ENCODE measurements around the gene BZW1.
A peak's percentile ranks its signal among the peaks of the same experiment; 100 is the strongest.
"Not testable (repeated sequence)": the region's sequence is repeated elsewhere in the genome, so short reads cannot be mapped to it uniquely, and the experiment has no call there.

BZW1 gene

DNA sequence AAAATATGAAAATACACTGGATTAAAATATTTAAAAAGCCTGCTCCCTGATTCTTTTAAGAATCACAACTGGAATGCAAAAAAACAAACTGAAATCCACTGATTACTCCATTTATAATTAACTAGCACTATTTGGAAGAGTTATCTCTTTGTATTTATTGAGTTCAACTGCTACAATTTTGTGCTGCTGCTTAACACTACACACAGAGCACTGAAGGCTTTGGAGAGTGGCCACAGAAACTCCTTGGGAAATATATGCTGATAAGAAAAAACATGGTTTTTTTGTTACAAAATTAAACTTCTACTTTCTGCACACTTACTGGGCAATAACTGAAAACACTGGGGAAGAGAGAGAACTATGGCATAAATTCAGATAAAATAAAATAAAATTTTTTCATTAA lies 19.8 kb upstream of the BZW1 start:
- DNase-seq (ENCODE audit: low read depth), result no peak

DNA sequence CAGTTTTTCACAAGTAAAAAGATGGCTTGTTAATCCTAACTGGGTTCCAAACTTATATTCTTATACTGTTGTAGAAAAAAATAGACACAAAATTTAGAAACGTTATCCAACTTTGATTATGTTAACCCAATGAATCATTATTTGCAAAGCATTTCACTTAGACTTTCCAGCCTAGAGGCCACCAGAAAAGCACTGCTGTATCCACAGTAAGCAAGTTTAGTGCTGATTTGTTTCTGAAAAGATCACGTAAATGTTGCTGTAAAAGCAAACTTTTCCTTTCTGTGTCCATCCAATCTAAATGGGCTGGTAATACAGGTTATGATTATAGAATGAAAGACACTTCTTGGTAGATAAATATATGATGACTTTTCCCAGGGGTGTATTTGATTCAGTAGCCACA lies 17.6 kb upstream of the BZW1 start:
- DNase-seq (ENCODE audit: low read depth), result no peak

GRCh38 chr2:200795028-200795440 lies 16.7 kb upstream of the BZW1 start:
- DNase-seq (ENCODE audit: low read depth), result no peak

GRCh38 chr2:200796561-200796960 lies 15.1 kb upstream of the BZW1 start:
- no peak for DNase-seq (ENCODE audit: low read depth)

- no peak for DNase-seq (ENCODE audit: low read depth)
Observed at GRCh38 chr2:200797242-200797770, 14.4 kb upstream of the BZW1 start.

- no peak for DNase-seq (ENCODE audit: low read depth)
Observed at GRCh38 chr2:200798514-200798913, 13.2 kb upstream of the BZW1 start.

DNA sequence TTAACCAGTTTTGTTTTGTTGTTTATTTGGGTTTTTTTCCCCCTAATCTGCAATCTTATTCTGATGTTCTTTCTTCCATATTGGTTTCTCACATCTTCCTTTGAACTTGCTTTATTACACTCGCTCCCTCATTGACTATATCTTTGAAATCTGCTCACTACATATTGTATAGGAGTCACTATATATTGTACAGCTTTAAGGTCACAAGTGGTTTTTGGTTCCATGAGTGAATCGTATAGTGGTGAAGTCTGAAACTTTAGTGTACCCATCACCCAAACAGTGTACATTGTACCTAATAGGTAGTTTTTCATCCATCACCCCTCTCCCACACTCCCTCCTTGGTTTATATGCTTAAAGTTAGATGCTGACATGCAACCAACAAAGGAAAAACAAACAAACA lies 11.3 kb upstream of the BZW1 start:
- DNase-seq (ENCODE audit: low read depth), result no peak

DNA sequence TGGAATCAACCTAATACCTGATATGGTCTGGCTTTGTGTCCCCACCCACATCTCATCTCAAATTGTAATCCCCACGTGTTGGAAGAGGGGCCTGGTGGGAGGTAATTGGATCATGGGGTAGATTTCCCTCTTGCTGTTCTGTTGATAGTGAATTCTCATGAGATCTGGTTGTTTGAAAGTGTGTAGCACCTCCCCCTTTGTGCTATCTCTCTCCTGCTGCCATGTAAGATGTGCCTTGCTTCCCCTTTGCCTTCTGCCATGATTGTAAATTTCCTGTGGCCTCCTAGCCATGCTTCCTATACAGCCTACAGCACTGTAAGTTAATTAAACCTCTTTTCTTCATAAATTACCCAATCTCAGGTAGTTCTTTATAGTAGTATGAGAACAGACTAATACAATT lies 10.3 kb upstream of the BZW1 start:
- DNase-seq (ENCODE audit: low read depth), result not testable (repeated sequence)

DNA sequence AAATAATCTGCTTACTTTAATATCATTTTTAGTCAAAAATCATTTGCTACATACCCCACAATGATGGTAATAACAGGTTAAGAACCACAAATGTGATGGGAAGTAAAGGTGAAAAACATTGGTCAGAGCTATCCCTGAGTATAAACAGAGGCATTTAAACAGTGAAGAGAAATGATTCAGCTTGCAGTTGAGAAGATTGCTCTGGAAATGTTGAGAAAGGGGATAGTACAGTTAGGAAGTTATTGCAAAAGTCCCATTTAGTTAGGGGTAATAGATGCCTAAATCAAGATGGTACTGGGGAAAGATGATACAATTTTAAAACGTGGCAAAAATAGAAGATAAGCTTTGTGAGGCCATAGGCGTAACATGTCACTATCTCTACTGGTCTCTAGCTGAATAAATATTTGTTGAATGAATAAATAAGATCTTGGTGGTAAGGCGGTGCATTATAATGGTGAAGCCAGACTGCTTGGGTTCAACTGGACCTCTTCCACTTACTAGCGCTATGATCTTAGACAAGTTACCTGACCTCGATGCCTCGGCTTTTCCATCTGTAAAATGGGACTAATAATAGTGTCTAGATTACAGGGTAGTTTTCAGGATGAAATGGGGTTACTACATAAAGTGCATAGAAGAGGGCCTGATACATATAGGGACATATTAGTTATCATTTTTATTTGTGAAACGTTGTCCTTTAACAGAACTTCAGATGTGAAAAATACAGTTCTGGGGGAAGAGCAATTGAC lies 2.0 kb upstream of the BZW1 start:
- DNase-seq (ENCODE audit: low read depth), result no peak

GRCh38 chr2:200810252-200810997 lies 1.3 kb upstream of the BZW1 start:
- DNase-seq (ENCODE audit: low read depth), result peak; percentile 88

- DNase-seq (ENCODE audit: low read depth), result no peak
Observed at GRCh38 chr2:200810998-200811332, 745 bp upstream of the BZW1 start.

- peak; percentile 79 for DNase-seq (ENCODE audit: low read depth)
Observed at GRCh38 chr2:200812122-200813022, 662 bp downstream of the BZW1 start.

DNA sequence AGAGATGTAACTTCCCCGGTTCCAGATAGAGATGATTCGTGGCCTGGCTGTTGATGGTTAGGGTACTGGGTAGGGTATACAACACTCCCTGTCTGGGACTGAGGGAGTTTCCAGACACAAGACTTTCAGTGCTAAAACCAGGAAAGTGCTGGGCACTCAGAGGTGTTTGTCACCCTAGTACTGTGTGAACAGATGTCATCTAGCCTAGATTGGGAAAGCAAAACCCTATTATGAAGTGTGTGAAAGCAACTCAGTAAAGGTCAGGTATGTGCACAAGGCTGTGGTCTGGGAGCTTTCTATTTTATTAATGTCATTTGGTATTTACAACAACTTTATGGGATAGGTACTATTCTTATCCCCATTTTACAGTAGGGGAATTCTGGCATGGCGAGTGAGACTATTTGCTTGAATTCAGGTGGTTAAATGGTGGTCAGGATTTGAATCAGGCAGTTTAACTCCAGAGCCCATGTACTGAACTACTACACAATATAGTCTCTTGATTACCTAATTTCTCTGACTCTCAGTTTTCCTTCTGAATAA lies 2.6 kb downstream of the BZW1 start:
- DNase-seq (ENCODE audit: low read depth), result no peak

GRCh38 chr2:200814917-200815316 lies 3.2 kb downstream of the BZW1 start:
- no peak for DNase-seq (ENCODE audit: low read depth)

GRCh38 chr2:200818732-200819131 lies 7.0 kb downstream of the BZW1 start:
- DNase-seq (ENCODE audit: low read depth), result peak; percentile 76

GRCh38 chr2:200820573-200821234 lies 9.0 kb downstream of the BZW1 start:
- no peak for DNase-seq (ENCODE audit: low read depth)

DNA sequence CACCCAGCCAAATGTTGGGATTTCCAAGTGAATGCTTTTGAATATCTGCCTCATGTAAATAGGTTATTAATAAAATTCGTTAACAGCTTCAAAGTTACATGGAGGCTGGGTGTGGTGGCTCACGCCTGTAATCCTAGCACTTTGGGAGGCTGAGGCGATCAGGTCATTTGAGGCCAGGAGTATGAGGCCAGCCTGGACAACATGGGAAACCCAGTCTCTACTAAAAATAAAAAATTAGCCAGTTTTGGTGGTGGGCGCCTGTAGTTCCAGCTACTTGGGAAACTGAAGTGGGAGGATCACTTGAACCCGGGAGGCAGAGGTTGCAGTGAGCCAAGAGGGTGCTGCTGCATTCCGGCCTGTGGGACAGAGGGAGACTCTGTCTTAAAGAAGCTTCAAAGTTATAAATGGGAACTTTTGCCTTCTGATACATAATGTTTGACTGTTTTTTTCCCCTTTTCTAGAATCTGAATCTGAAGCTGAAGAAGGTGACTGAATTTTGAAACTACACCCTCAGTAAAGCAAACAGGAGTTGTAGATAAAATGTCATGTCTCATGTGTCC lies 10.1 kb downstream of the BZW1 start:
- no peak for DNase-seq (ENCODE audit: low read depth)

- DNase-seq (ENCODE audit: low read depth), result no peak
Observed at GRCh38 chr2:200828104-200828503, 16.4 kb downstream of the BZW1 start.

DNA sequence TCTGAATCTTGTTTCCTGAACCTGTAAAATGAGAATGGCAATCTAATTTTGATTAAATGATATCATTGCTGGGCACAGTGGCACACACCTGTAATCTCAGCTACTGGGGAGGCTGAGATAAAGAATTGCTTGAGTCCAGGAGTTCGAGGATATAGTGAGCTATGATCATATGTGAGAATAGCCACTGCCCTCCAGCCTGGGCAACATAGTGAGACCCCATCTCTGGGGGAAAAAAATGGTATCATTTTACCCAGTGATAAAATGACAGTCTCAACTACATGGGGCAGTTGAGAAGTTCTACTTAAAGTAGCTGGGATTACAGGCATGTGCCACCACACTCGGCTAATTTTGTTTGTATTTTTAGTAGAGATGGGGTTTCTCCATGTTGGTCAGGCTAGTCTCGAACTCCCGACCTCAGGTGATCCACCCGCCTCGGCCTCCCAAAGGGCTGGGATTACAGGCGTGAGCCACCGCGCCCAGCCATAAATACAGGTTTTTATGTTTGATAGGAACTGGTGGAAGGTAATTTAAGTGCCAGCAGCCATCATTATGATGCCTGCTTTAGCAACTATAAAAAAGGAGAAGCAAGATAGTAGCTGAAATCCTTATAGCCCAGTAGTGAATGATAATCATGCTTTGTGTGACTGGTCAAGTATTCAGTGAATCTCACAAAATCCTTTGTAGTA lies 17.0 kb downstream of the BZW1 start:
- DNase-seq (ENCODE audit: low read depth), result no peak

DNA sequence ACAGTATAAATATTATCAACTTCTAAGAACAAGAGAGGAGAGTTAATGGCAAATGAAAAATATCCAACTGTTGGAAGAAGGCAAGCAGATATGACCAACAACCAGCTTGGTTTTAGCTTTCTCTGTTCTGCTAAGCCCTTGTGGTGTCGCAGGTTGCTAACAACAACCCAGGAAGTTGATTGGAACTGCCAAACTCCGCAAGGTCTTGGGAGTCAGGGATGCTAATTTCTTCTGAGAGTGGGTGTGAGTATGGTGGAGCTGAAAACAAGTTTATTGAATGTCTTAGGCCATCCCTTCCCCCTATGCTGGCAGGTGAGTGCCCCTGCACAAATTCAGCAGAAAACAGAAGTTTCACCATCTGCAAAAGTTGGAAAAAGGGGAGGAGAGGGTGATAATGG lies 17.5 kb downstream of the BZW1 start:
- DNase-seq (ENCODE audit: low read depth), result no peak

DNA sequence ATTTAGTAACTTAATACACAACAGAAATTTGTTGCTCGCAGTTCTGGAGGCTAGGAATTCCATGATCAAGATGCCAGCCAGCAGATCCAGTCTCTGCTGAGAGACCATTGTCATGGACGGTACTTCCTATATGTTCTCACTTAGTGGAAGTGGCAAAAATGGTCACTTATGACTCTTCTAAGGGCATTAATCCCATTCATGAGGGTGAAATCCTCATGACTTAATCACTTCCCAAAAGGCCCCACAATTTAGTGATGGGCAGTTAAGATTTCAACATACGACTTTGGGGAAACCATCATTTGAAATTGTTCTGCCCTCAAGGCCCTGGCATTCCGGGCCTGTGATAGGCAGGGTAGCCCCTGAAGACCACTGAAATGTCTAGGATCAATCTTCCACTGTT lies 23.0 kb downstream of the BZW1 start:
- no peak for DNase-seq (ENCODE audit: low read depth)

Data from EH (cell line).